Right lobe of liver (tissue), 6 donors: ENCODE measurements around the gene RNASE8. TPM values are rescaled to one million over a fixed set of nuclear protein-coding genes. Genes with fewer than 3 reads are reported as not detected.

Experiments used
- ATAC-seq, 4 donors: fragments of 200-7000 bp; cut with Tn5 transposase; one replicate each; pipeline ENCODE4 v1.9.1; 2020; ENCODE audit warnings: mild to moderate bottlenecking in 4 of 4, moderate library complexity in 4 of 4
- DNase-seq, 3 donors: peaks; one replicate each; pipeline ENCODE4 v3.0.0-alpha.2; 2020
- H3K27ac ChIP-seq, 3 donors: fragments of 200-600 bp; one replicate each; pipeline ENCODE4 v1.8.0; 2022
- H3K27me3 ChIP-seq, 2 donors: fragments of 200-600 bp; one replicate each; pipeline ENCODE4 v1.8.0; 2022
- H3K36me3 ChIP-seq, 4 donors: fragments of 200-600 bp; sonication (generic) in 1 of 4; one replicate each; pipeline versions ENCODE4 v1.5.1 to v1.8.0; 2017 to 2022; ENCODE audit warnings: control low read depth in 1 of 4
- H3K4me1 ChIP-seq, 4 donors: fragments of 200-600 bp; sonication (generic) in 1 of 4; one replicate each; pipeline versions ENCODE4 v1.5.1 to v1.8.0; 2017 to 2022; ENCODE audit warnings: control low read depth in 1 of 4
- H3K4me3 ChIP-seq, 3 donors: fragments of 200-600 bp; one replicate each; pipeline ENCODE4 v1.8.0; 2022
- H3K9me3 ChIP-seq, 4 donors: fragments of 200-600 bp; sonication (generic) in 1 of 4; one replicate each; pipeline versions ENCODE4 v1.5.1 to v1.8.0; 2017 to 2022; ENCODE audit warnings: control low read depth in 1 of 4
- POLR2A ChIP-seq: fragments of 450-650 bp; IDR thresholded peaks from one replicate; pipeline ENCODE4 v1.6.1; 2017; ENCODE audit warnings: antibody characterized with exemption, mild to moderate bottlenecking
- WGBS: methylation state at CpG from one replicate; pipeline ENCODE4 v1.1.6; 2018; ENCODE audit warnings: low coverage, low lambda C conversion rate; ENCODE audit not compliant: insufficient coverage; ENCODE audit errors: missing lambda C conversion rate; 5-methylcytosine and 5-hydroxymethylcytosine counted together
- intact Hi-C, 2 donors: fragments of 100-400 bp; cut with DNase I; formaldehyde crosslinking; loops; one replicate each; pipeline versions ENCODE4 v1.11.2 to v1.14.1; 2022
- total RNA-seq, 6 experiments: library from RNA; depleted of rRNA in 2 of 6; stranded (reverse); fragments of >200 nt in 2 of 6; fragmentation: NEBNext Ultra II Directional in 3 of 6; extraction: Animal tissue kit (Norgen Biotek cat#: 25700) in 3 of 6; gene quantifications; one replicate each; pipeline versions ENCODE4 v1.1.0 to v1.2.4, GENCODE V29; 2016 to 2023
- TF ChIP-seq, protein P1 (sequence below), 4 donors: fragments of 200-600 bp in 3 of 4; fragments of 450-650 bp in 1 of 4; IDR thresholded peaks; one replicate each; pipeline versions ENCODE4 v1.5.1 to v1.8.0; 2016 to 2022; ENCODE audit warnings: antibody characterized with exemption in 4 of 4, mild to moderate bottlenecking in 2 of 4
- donor health status: DM: no; HTN: yes; CAD: no.
- donor health status: DM: no; HTN: no; CAD: no.
- donor health status: DM: no; HTN: no; CAD: no.
- donor health status: DM: no; HTN: yes; CAD: no.
- donor health status: DM: no; HTN: yes; CAD: no.

The RNASE8 gene
- total RNA-seq, 6 experiments from 2014 or later: not detected

DNA sequence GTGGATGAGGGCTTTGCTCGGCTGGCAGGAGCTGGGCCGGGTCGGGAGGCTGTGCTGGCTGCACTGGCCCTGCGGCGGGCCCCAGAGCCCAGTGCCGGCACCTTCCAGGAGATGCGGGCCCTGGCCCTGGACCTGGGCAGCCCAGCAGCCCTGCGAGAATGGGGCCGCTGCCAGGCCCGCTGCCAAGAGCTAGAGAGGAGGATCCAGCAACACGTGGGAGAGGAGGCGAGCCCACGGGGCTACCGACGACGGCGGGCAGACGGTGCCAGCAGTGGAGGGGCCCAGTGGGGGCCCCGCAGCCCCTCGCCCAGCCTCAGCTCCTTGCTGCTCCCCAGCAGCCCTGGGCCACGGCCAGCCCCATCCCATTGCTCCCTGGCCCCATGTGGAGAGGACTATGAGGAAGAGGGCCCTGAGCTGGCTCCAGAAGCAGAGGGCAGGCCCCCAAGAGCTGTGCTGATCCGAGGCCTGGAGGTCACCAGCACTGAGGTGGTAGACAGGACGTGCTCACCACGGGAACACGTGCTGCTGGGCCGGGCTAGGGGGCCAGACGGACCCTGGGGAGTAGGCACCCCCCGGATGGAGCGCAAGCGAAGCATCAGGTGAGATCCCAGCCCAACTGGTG, 24.0 kb downstream of the RNASE8 start:
- TF ChIP-seq POLR2A: no peak
- TF ChIP-seq, protein P1, sequence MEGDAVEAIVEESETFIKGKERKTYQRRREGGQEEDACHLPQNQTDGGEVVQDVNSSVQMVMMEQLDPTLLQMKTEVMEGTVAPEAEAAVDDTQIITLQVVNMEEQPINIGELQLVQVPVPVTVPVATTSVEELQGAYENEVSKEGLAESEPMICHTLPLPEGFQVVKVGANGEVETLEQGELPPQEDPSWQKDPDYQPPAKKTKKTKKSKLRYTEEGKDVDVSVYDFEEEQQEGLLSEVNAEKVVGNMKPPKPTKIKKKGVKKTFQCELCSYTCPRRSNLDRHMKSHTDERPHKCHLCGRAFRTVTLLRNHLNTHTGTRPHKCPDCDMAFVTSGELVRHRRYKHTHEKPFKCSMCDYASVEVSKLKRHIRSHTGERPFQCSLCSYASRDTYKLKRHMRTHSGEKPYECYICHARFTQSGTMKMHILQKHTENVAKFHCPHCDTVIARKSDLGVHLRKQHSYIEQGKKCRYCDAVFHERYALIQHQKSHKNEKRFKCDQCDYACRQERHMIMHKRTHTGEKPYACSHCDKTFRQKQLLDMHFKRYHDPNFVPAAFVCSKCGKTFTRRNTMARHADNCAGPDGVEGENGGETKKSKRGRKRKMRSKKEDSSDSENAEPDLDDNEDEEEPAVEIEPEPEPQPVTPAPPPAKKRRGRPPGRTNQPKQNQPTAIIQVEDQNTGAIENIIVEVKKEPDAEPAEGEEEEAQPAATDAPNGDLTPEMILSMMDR (IDR thresholded peaks at IDR 0.05): no peak
- H3K27ac ChIP-seq: no peak overlapping the region
- H3K36me3 ChIP-seq: peaks cover 0 to 63% (median 28%) of the 10 kb centered on the region in 4 donors
- intact Hi-C loops: no loop called here
- no peaks in the 10 kb centered on the region for H3K27me3 ChIP-seq
- WGBS: 90% methylated on average over 2 of the region's 30 CpGs
- no peak overlapping the region for H3K4me3 ChIP-seq
- no peak for DNase-seq
- no peaks in the 10 kb centered on the region for H3K9me3 ChIP-seq
- ATAC-seq: no peak
- peaks cover 0 to 25% (median 11%) of the 10 kb centered on the region in 4 donors for H3K4me1 ChIP-seq

DNA sequence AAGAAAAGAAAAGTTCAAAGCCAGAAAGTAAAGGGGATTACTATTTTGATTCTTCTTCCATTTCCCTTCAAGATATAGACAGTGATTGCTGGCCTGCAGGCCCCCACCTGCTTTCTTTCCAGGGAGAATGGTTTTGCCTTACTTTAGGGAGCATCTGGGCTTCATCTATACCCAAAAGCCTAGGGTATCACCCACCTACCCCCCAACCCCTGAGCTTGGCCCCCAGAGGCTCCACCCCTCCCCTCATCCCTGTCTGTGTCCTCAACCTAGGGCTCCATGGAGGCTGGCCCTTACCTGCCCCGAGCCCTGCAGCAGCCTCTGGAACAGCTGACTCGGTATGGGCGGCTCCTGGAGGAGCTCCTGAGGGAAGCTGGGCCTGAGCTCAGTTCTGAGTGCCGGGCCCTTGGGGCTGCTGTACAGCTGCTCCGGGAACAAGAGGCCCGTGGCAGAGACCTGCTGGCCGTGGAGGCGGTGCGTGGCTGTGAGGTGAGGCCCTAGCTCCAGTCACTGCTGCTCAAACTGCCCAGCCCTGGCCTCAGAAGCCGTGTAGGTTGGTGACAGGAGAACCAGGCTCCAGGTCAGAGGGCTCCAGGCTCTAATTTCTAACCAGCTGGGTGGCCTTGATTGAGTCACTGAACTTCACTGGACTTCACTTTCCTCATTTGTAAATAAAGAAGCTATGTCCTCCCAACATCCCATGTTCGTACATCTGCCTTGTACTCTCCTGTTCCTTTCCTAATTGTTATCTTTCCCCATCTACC, 26.1 kb downstream of the RNASE8 start:
- intact Hi-C loops: no loop called here
- Histone ChIP-seq H3K4me1 (peaks cover 0 to 25% (median 11%) of the 10 kb centered on the region in 4 donors), H3K27me3 (no peaks in the 10 kb centered on the region), H3K9me3 (no peaks in the 10 kb centered on the region), H3K36me3 (peaks cover 0 to 54% (median 29%) of the 10 kb centered on the region in 4 donors), H3K4me3 (no peak overlapping the region), H3K27ac (peak overlapping the region in 1 of 3 donors; percentile 13)
- TF ChIP-seq, protein P1 (IDR thresholded peaks at IDR 0.05): no peak
- no peak for TF ChIP-seq POLR2A
- DNase-seq: no peak
- 73% methylated on average over 6 of the region's 11 CpGs for whole genome bisulfite sequencing
- peak; percentile 13 to 60 (median 45) for ATAC-seq

DNA sequence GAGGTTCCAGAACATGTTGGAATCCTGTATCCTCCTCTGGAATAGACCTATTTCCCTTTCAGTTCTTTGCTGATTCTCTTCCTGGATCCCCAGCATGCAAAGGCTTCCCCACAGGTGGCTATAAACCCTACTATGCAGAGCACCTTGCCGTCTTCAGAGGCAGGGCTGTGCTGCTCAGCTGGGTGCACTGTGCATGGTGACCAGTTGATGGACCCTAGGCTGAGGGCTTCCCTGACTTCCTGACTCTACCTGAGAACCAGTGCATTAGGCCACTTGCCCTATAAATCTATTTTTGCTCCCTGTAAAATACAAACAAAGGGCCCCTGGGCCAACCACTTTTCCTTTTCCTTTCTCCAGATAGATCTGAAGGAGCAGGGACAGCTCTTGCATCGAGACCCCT, 26.8 kb downstream of the RNASE8 start:
- TF ChIP-seq, protein P1 (IDR thresholded peaks at IDR 0.05): no peak
- TF ChIP-seq POLR2A: no peak
- Histone ChIP-seq H3K9me3 (no peaks in the 10 kb centered on the region), H3K27me3 (no peaks in the 10 kb centered on the region), H3K4me1 (peaks cover 0 to 25% (median 11%) of the 10 kb centered on the region in 4 donors), H3K4me3 (no peak overlapping the region), H3K27ac (no peak overlapping the region), H3K36me3 (peaks cover 0 to 51% (median 29%) of the 10 kb centered on the region in 4 donors)
- ATAC-seq (no peak), DNase-seq (no peak)
- WGBS: 60% methylated on average over 2 of the region's 2 CpGs
- intact Hi-C loops: no loop called here

DNA sequence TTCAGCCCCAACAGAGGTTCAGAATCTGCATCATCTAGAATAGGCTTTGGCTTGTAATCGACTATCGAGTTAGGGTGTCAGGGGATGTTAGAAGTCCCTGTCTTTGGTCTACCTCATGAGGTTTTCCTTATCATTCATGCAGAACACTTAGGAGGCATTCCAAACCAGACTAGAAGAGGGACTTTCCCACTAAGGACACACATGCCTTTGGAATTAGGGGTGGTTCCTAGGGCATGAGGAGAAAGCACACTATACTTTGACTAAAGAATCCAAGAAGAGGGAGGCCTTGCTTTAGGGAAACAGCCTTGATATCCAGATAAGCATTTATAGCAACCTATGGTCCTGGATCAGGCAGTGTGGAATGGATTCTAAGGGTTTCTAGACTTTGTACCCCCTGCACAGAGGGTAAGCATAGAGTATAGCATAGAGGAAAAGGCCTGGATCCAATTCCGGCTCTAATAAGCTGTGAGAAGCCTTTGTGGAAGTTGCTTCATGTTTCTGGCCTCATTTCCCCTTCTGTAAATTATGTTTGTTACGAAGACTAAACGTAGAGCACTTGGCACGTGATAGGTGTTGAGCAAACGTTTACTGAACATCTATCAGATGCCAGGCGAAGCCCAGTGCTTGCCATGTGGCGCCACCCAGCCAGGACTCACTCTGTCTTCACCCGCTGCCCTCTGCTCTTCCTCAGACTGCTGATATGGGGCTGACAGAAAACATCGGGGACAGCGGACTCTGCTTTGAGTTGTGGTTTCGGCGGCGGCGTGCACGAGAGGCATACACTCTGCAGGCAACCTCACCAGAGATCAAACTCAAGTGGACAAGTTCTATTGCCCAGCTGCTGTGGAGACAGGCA, 27.6 kb downstream of the RNASE8 start:
- H3K36me3 ChIP-seq: peaks cover 0 to 50% (median 29%) of the 10 kb centered on the region in 4 donors
- 47% methylated on average over 13 of the region's 17 CpGs for WGBS
- H3K27ac ChIP-seq: peak overlapping the region in 2 of 3 donors; percentile 10 to 21
- H3K4me1 ChIP-seq: peaks cover 0 to 25% (median 11%) of the 10 kb centered on the region in 4 donors
- H3K9me3 ChIP-seq: no peaks in the 10 kb centered on the region
- H3K4me3 ChIP-seq: no peak overlapping the region
- intact Hi-C loops: no loop called here
- DNase-seq: peak; percentile 64 to 90 (median 87)
- TF ChIP-seq, protein P1 (IDR thresholded peaks at IDR 0.05): peak in 1 of 4 donors; percentile 16
- no peak for TF ChIP-seq POLR2A
- peak; percentile 75 to 88 (median 83) for ATAC-seq
- H3K27me3 ChIP-seq: no peaks in the 10 kb centered on the region
